ENCODE measurements around the gene TM7SF3.

TM7SF3 gene

GRCh38 chr12:26953447-26953846, 60.7 kb downstream of the TM7SF3 start:
- H3K4me3 ChIP-seq (ENCODE audit: low read length): no peak overlapping the region
- TF ChIP-seq CTCF (conservative IDR thresholded peaks at IDR 0.05; ENCODE audit: low read depth, low read length): no peak
- DNase-seq (ENCODE audit: low read depth): no peak

- no peak overlapping the region for H3K4me3 ChIP-seq (ENCODE audit: low read length)
- DNase-seq (ENCODE audit: low read depth): no peak
- TF ChIP-seq CTCF (conservative IDR thresholded peaks at IDR 0.05; ENCODE audit: low read depth, low read length): no peak
Measured at GRCh38 chr12:26948309-26948708, 65.9 kb downstream of the TM7SF3 start.

GRCh38 chr12:26941215-26941594, 73.0 kb downstream of the TM7SF3 start:
- no peak overlapping the region for H3K4me3 ChIP-seq (ENCODE audit: low read length)

GRCh38 chr12:26940516-26941214, 73.5 kb downstream of the TM7SF3 start:
- no peak for TF ChIP-seq CTCF (conservative IDR thresholded peaks at IDR 0.05; ENCODE audit: low read depth, low read length)
- H3K4me3 ChIP-seq (ENCODE audit: low read length): no peak overlapping the region
- no peak for DNase-seq (ENCODE audit: low read depth)

More at GRCh38 chr12:26941215-26941594, 73.0 kb downstream of the TM7SF3 start:
- DNase-seq (ENCODE audit: low read depth): no peak
- TF ChIP-seq CTCF (conservative IDR thresholded peaks at IDR 0.05; ENCODE audit: low read depth, low read length): no peak

GRCh38 chr12:26939953-26940352, 74.2 kb downstream of the TM7SF3 start:
- TF ChIP-seq CTCF (conservative IDR thresholded peaks at IDR 0.05; ENCODE audit: low read depth, low read length): no peak
- H3K4me3 ChIP-seq (ENCODE audit: low read length): peak overlapping the region; percentile 92
- DNase-seq (ENCODE audit: low read depth): no peak

GRCh38 chr12:26939192-26939832, 74.9 kb downstream of the TM7SF3 start:
- no peak for DNase-seq (ENCODE audit: low read depth)
- H3K4me3 ChIP-seq (ENCODE audit: low read length): peak overlapping the region; percentile 92
- TF ChIP-seq CTCF (conservative IDR thresholded peaks at IDR 0.05; ENCODE audit: low read depth, low read length): no peak

GRCh38 chr12:26938701-26939062, 75.5 kb downstream of the TM7SF3 start:
- DNase-seq (ENCODE audit: low read depth): no peak
- TF ChIP-seq CTCF (conservative IDR thresholded peaks at IDR 0.05; ENCODE audit: low read depth, low read length): no peak
- peak overlapping the region; percentile 92 for H3K4me3 ChIP-seq (ENCODE audit: low read length)

All from retinal pigment epithelial cell (primary cell).